Activated CD8-positive, alpha-beta memory T cell treated with anti-CD3 and anti-CD28 coated beads for 48 hours (primary cell): ENCODE measurements around the gene TPP1.

ENCODE experiments used
- DNase-seq, 3 experiments: peaks; one replicate each; pipeline ENCODE4 v3.0.0-alpha.2; 2020; ENCODE audit warnings: low read depth in 2 of 3, low spot score in 2 of 3

The TPP1 gene

GRCh38 chr11:6596239-6596877 lies 22.9 kb downstream of the TPP1 start:
- DNase-seq = no peak

- no peak for DNase-seq
These were observed 25.0 kb downstream of the TPP1 start for GRCh38 chr11:6594142-6594768.

- no peak for DNase-seq
These were observed 31.2 kb downstream of the TPP1 start for GRCh38 chr11:6588018-6588417.

DNA sequence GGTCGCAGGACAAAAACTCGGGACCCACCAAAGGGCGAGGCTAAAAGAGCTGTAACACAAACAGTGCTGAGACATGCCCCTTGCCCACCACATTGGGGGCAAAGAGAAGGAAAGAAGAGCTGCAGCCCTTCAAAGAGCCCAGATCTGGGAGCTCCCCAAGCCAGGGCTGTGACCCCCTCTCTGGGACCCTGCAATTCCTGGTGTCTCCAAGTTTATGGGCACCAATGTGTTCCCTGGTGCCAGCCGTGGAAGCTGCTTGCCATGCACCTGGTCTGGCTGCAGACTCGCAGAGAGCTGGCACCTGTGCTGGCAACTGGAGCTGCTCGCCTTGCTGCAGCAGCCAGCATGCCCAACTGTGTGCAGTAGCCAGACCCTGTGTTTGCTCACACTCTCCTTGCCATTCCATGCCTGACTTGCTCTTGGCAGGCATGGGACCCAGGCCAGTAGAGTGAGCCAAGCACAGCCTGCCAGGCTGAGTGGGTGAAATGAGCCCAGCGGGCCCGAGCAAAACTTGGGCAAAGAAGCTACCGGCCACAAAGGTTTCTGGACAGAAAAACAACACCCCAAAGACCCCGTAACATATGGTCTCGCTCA lies 31.8 kb downstream of the TPP1 start:
- DNase-seq = no peak

- DNase-seq = no peak
These were observed 32.5 kb downstream of the TPP1 start for GRCh38 chr11:6586434-6587359.

- DNase-seq = no peak
These were observed 34.7 kb downstream of the TPP1 start for GRCh38 chr11:6584528-6584927.

DNA sequence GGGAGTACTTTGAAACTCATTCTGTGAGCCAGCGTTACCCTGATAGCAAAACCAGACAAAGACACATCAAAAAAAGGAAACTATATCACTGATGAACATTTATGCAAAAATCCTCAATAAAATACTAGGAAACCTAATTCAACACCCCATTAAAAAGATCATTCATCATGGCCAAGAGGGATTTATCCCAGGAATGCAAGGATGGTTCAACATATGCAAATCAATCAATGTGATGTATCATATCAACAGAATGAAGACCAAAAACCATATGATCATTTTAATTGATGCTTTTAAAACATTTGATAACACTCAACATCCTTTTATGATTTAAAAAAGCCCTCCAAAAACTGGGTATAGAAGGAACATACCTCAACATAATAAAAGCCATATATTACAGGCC lies 35.6 kb downstream of the TPP1 start:
- no peak for DNase-seq

DNA sequence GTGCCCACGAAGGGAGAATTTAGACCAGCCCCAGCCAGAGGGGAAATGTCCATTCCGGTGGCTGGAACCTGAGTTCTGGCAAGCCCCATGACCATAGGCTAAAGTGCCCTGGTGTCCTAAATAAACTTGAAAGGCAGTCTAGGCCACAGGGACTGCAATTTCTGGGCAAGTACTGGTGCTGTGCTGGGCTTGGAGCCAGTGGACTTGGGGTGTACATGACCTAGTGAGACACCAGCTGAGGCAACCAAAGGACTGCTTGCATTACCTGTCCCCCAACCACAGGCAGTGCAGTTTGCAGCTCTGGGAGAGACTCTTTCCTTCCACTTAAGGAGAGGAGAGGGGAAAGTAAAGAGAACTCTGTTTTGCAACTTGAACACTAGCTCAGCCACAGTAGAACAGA lies 39.5 kb downstream of the TPP1 start:
- no peak for DNase-seq

- no peak for DNase-seq
These were observed 41.1 kb downstream of the TPP1 start for GRCh38 chr11:6578134-6578533.

- no peak for DNase-seq
These were observed 42.5 kb downstream of the TPP1 start for GRCh38 chr11:6576471-6577373.

- DNase-seq = no peak
These were observed 44.2 kb downstream of the TPP1 start for GRCh38 chr11:6574816-6575715.

GRCh38 chr11:6572215-6572614 lies 47.0 kb downstream of the TPP1 start:
- DNase-seq = no peak

DNA sequence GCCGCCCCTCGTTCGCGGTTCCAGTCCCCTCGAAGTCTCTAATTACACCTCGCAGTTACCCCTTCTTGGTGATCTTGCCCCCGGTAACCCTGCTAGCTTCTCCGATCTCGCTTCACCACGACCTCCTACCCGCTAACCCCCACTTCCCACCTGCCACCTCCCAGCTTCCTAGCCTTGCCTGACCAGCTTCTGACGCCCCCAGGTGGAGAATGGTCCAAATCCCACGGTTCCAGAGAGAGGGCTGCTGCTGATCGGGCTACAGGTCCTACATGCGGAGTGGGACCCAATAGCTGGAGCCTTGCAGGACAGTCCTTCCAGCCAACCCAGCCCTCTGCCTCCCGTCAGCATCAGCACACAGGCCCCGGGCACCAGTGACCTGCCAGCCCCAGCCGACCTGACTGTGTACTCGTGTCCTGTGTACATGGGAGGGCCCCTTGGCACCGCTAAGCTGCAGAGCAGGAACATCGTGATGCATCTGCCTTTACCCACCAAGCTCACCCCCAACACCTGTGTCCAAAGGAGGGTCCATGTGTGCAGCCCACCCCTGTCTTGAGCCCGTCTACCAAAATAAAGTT lies 47.7 kb downstream of the TPP1 start:
- DNase-seq = no peak

GRCh38 chr11:6570691-6571427 lies 48.4 kb downstream of the TPP1 start:
- no peak for DNase-seq

DNA sequence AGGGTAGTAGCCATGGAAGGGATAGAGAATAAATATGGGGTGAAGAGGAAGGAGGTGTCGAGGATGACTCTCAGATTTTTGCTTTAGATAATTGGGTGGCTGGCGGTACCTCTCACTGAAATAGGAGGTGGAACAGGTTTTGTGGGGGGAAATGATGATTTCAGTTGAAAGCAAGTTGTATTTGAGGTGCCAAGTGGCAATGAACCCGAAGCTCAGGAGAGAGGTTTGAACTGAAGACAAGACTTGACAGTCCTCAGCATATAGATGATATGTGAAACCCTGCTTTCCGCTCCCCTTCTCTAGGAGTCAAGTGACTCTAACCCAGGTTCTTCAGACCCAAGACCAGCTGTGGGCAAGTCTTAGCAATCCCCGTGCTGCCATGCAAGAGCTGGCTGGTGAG lies 49.5 kb downstream of the TPP1 start:
- DNase-seq = no peak

DNA sequence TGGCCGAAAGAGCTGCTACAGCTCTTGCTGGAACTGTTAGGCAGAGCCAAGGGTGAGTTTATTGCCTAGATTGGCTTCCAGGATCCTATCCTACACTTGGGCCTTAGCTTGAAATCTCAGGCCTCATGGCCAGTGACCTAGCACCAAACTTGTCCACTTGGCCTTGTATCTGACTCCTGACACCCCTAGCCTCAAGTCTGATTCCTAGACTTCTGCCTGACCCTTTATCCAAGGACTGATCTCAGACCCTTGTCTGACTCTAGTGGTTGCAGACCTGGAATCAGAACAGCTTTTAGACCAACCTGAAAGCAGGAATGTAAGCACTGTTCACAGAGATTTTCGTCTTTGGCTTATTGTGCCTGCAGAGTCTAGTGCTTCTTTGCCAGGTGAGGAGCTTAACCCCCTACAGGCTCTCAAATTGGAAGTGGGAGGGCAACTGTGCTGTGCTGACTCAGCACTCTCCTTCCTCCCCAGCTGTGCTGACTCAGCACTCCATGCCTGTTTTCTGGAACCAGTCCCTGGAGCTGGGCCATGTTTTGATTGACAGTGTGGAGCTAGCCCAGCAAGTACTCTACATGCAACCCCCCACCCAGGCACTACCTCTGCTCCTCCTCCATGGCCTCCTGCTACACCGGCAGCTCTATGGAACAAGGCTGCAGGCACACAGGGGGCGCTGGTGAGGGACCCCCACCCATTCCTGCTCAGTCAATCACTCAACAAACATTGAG lies 50.9 kb downstream of the TPP1 start:
- DNase-seq = no peak

- DNase-seq = no peak
These were observed 51.9 kb downstream of the TPP1 start for GRCh38 chr11:6567371-6567745.
